GM12891 (cell line): Measurements from ENCODE around the gene MUCL3.

ENCODE experiments used
- POLR2A ChIP-seq: IDR thresholded peaks from 2 replicates; pipeline ENCODE4 v1.6.1; 2011; ENCODE audit warnings: low read depth, low read length, control low read depth
- POLR2AphosphoS5 ChIP-seq: IDR thresholded peaks from 2 replicates; pipeline ENCODE4 v1.6.1; 2011; ENCODE audit warnings: low read depth, low read length, control low read depth

- TF ChIP-seq POLR2AphosphoS5 (no peak), POLR2A (no peak)
Observed at GRCh38 chr6:30931272-30931671, 9.5 kb upstream of the MUCL3 start.
